Measurements from ENCODE around the gene LORICRIN.

Gene LORICRIN

DNA sequence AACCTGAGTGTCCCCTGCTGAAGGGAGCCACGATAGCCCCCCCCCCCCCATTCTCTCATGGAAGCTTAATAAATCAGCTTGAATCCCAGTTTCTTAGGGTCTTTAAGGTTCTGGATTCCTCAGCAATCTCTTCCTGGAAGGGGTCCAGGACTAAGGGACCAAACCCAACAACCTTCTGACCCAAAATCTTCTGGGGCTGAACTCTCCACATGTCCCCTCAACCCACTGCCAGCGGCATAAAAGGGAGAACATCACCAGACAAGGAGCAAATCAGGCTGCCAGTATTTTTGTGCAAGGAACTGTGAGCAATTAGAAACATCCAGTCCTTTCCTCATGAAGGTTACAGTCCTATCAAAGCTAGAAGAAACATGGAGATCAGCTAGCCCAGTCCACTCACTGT, 12.7 kb upstream of the LORICRIN start:
- TF ChIP-seq, protein P1, sequence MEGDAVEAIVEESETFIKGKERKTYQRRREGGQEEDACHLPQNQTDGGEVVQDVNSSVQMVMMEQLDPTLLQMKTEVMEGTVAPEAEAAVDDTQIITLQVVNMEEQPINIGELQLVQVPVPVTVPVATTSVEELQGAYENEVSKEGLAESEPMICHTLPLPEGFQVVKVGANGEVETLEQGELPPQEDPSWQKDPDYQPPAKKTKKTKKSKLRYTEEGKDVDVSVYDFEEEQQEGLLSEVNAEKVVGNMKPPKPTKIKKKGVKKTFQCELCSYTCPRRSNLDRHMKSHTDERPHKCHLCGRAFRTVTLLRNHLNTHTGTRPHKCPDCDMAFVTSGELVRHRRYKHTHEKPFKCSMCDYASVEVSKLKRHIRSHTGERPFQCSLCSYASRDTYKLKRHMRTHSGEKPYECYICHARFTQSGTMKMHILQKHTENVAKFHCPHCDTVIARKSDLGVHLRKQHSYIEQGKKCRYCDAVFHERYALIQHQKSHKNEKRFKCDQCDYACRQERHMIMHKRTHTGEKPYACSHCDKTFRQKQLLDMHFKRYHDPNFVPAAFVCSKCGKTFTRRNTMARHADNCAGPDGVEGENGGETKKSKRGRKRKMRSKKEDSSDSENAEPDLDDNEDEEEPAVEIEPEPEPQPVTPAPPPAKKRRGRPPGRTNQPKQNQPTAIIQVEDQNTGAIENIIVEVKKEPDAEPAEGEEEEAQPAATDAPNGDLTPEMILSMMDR (conservative IDR thresholded peaks at IDR 0.05; ENCODE audit: low read depth) = no peak
- POLR2A ChIA-PET (ENCODE audit: low non-redundant PET) = no interaction called here
- H3K27ac ChIP-seq = no peak overlapping the region
- CTCF ChIA-PET = interaction anchor here (0.9 kb wide), 1 partner anchor 40 kb away, joined by 3 read pairs; no protein-coding TSS in a partner anchor
- DNase-seq (ENCODE audit: low spot score) = no peak

DNA sequence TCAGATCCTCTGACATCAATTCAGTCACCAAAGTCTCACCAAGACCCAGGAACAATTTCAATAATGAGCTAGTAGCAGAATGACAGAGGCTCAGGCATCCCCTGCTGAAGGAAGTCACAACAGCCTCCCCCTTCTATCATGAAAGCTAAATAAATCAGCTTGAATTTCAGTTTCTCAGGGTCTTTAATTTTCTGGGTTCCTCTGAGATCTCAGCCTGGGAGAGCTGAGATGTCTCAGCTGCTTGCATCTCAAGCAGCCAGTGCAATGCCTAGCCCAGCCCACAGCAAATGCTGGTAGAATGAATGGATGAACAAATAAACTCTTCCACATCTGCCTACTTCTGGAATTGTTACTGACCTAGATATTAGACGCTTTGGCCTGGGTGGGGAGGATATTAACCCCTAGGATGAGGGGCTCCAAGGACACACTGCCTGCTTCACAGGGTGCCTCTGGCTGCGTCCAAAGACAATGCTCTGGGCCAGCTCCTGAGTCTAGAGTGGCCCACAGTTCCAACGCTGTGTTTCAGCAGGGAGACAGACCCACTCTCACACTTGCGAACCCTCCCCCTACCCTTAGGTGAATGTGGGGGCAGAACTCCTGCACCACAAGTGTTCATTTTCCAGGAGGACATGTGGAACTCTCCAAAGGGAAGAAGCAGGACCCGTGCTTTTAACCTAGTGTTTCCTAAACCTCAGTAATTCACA, 11.2 kb upstream of the LORICRIN start:
- TF ChIP-seq, protein P1 (conservative IDR thresholded peaks at IDR 0.05; ENCODE audit: low read depth) = no peak
- DNase-seq (ENCODE audit: low spot score) = no peak
- ChIA-PET CTCF (interaction anchor here (0.6 kb wide), 1 partner anchor 380 kb away, joined by 3 read pairs; no protein-coding TSS in a partner anchor), POLR2A (ENCODE audit: low non-redundant PET) (no interaction called here)
- H3K27ac ChIP-seq = no peak overlapping the region

DNA sequence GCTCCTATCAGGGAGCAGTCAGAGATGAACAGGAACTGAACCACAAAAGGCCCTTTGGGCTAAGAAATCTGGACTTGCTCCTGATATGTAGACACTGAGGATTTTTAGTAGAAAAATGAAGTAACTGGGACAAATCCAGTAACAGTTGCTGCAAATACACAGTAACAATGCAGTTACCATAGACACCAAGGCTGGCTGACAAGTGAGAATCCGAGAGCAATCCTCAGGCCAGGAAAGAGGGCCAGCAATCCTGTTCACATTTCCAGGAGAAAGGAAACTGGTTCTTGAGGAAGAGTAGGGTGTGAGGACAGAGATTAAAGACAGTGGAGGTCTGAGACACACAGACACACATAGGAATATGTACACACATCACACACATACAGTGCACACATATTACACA, 9.3 kb upstream of the LORICRIN start:
- POLR2A ChIA-PET (ENCODE audit: low non-redundant PET) = no interaction called here
- no peak overlapping the region for H3K27ac ChIP-seq
- TF ChIP-seq, protein P1 (conservative IDR thresholded peaks at IDR 0.05; ENCODE audit: low read depth) = no peak
- CTCF ChIA-PET = no interaction called here
- no peak for DNase-seq (ENCODE audit: low spot score)

DNA sequence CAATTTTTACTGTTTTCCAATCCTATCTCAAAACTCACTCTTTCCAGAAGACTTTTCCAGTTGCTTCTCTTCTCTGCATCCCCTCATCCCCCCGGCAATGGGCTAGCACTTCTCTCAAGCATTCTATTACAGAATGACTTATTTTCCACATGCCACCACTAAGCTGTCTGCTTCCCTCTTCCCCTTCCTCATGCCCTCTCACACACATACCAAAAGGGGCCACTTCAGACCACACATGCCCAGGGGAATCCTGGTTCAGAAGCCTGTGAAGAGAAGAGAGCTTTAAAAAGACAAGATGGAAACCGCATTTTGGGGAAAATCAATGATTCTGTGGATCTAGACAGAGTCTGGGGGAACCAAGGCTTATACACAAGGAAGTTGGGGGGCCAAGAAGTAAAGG, 8.4 kb upstream of the LORICRIN start:
- no peak overlapping the region for H3K27ac ChIP-seq
- TF ChIP-seq, protein P1 (conservative IDR thresholded peaks at IDR 0.05; ENCODE audit: low read depth) = no peak
- POLR2A ChIA-PET (ENCODE audit: low non-redundant PET) = no interaction called here
- DNase-seq (ENCODE audit: low spot score) = no peak
- CTCF ChIA-PET = no interaction called here

DNA sequence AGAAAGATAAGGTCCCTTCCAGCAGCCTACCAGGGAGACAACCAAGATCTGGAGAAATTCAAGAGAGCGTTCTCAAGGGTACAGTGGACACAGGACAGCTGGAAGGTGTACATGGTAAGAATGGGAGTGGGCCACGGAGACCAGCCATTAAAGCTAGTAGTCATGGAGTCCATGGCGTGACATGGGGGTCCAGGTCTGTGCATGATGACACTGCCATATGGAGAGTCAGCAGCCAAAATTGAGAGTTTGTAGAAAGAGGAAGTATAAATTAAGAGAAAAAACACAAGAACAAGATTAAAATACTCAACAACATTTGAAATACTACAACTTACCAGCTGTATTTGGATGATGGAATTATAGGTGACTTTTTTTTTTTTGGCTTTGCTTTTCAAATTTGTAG, 7.9 kb upstream of the LORICRIN start:
- TF ChIP-seq, protein P1 (conservative IDR thresholded peaks at IDR 0.05; ENCODE audit: low read depth) = no peak
- ChIA-PET POLR2A (ENCODE audit: low non-redundant PET) (no interaction called here), CTCF (interaction anchor here (0.7 kb wide), 1 partner anchor 11 kb away, joined by 3 read pairs; no protein-coding TSS in a partner anchor)
- no peak overlapping the region for H3K27ac ChIP-seq
- no peak for DNase-seq (ENCODE audit: low spot score)

DNA sequence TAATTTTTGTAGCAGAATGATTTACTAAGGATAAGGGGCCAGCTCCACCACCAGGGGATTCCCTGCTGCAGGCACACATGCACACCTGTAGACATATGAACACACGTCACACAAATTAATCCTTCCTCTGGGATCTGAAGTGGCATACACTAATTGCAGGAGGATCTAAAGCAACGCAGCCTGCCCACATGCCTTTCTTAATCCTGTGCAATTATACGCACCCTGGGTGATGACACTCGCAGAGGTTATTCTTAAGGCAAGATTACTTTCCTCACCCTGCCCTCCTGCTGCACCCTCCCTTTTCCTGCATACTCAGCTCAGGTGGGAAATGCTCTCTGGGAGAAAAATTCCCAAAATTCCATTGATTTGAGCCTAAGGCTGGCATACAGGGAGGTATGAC, 7.5 kb upstream of the LORICRIN start:
- no peak overlapping the region for H3K27ac ChIP-seq
- POLR2A ChIA-PET (ENCODE audit: low non-redundant PET) = no interaction called here
- CTCF ChIA-PET = interaction anchor here (0.7 kb wide), 1 partner anchor 10 kb away, joined by 3 read pairs; no protein-coding TSS in a partner anchor
- DNase-seq (ENCODE audit: low spot score) = no peak
- TF ChIP-seq, protein P1 (conservative IDR thresholded peaks at IDR 0.05; ENCODE audit: low read depth) = no peak

Data from RWPE1 (cell line).